ENCODE measurements around the gene SH3RF2. TPM values are rescaled to one million over a fixed set of nuclear protein-coding genes. Genes with fewer than 3 reads are reported as not detected.

The SH3RF2 gene
- polyA plus RNA-seq, 1 experiment: 0.45 TPM

DNA sequence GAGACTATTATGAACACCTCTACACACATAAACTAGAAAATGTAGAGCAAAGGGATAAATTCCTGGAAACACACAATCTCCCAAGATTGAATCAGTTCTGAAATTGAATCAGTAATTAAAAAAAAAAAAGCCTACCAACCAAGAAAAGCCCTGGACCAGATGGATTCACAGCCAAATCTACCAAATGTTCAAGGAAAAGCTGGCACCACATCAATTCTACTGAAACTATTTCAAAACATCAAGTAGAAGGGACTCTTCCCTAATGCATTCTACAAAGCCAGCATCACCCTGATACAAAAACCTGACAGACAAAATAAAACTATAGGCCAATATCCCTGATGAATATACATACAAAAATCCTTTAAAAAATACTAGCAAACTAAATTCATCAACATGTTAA, 38.2 kb upstream of the SH3RF2 start:
- H3K36me3 ChIP-seq (ENCODE audit: control insufficient read depth, insufficient read depth, low read length): no peaks in the 10 kb centered on the region
- no peak for DNase-seq (ENCODE audit: low read depth)
- no peak overlapping the region for H3K4me3 ChIP-seq (ENCODE audit: low read depth, low read length)
- ChIA-PET POLR2A (no interaction called here), CTCF (no interaction called here)
- TF ChIP-seq, protein P1, sequence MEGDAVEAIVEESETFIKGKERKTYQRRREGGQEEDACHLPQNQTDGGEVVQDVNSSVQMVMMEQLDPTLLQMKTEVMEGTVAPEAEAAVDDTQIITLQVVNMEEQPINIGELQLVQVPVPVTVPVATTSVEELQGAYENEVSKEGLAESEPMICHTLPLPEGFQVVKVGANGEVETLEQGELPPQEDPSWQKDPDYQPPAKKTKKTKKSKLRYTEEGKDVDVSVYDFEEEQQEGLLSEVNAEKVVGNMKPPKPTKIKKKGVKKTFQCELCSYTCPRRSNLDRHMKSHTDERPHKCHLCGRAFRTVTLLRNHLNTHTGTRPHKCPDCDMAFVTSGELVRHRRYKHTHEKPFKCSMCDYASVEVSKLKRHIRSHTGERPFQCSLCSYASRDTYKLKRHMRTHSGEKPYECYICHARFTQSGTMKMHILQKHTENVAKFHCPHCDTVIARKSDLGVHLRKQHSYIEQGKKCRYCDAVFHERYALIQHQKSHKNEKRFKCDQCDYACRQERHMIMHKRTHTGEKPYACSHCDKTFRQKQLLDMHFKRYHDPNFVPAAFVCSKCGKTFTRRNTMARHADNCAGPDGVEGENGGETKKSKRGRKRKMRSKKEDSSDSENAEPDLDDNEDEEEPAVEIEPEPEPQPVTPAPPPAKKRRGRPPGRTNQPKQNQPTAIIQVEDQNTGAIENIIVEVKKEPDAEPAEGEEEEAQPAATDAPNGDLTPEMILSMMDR (IDR thresholded peaks at IDR 0.05; ENCODE audit: insufficient read depth, low read depth, low read length): no peak
- H3K27me3 ChIP-seq (ENCODE audit: control insufficient read depth, insufficient read depth, low read length): 0 out of 2 replicates have a peak, but pooled peaks cover 1% of the 10 kb centered on the region

DNA sequence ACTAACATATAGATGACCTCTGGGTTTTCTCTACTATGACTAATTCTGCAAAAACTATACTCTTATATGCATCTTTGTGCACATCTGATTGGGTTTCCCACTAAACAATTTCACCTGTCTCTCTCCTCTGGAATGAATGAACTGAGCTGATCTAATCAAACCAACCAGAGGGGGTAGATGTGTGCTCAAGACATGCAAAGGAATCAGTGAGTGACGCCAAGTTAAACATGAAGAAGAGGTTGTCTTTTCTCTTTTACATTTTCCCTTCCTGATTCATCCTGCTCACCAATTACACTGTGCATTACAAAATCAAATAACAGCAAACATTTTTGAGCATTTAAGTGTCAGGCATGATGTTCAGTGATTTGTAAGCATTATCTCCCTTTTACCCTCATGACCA, 34.0 kb upstream of the SH3RF2 start:
- Histone ChIP-seq H3K36me3 (ENCODE audit: control insufficient read depth, insufficient read depth, low read length) (no peaks in the 10 kb centered on the region), H3K27me3 (ENCODE audit: control insufficient read depth, insufficient read depth, low read length) (0 out of 2 replicates have a peak, but pooled peaks cover 1% of the 10 kb centered on the region), H3K4me3 (ENCODE audit: low read depth, low read length) (no peak overlapping the region)
- CTCF ChIA-PET: interaction anchor here (0.5 kb wide), 1 partner anchor 639 kb away, joined by 3 read pairs; no protein-coding TSS in a partner anchor
- TF ChIP-seq, protein P1 (IDR thresholded peaks at IDR 0.05; ENCODE audit: insufficient read depth, low read depth, low read length): no peak
- DNase-seq (ENCODE audit: low read depth): no peak
- POLR2A ChIA-PET: no interaction called here

DNA sequence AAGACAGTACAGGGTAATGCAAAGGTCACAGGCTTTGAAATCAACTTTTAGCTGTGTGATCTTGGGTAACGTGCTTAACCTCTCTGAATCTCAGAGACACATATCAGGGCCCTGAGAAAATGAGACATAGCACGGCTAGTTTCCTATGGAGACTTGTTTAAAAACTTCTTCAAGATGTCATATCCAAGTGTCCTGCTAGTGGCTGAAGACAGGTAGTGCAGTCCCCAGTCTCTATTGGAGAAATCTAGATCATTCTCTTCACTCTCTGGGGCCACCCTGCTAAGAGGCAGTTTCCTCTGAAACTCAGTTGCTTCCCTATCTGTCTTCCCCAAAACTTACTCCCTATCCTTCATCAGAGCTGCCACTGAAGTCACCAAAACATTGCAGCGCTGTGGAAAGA, 33.3 kb upstream of the SH3RF2 start:
- no peak for DNase-seq (ENCODE audit: low read depth)
- Histone ChIP-seq H3K4me3 (ENCODE audit: low read depth, low read length) (no peak overlapping the region), H3K27me3 (ENCODE audit: control insufficient read depth, insufficient read depth, low read length) (peaks cover 3% of the 10 kb centered on the region; the same call in 1 of the 2 replicates), H3K36me3 (ENCODE audit: control insufficient read depth, insufficient read depth, low read length) (no peaks in the 10 kb centered on the region)
- CTCF ChIA-PET: interaction anchor here (0.9 kb wide), 1 partner anchor 123 kb away, joined by 3 read pairs; no protein-coding TSS in a partner anchor
- POLR2A ChIA-PET: no interaction called here
- TF ChIP-seq, protein P1 (IDR thresholded peaks at IDR 0.05; ENCODE audit: insufficient read depth, low read depth, low read length): peak; percentile 27; the same call in 1 of the 2 replicates

DNA sequence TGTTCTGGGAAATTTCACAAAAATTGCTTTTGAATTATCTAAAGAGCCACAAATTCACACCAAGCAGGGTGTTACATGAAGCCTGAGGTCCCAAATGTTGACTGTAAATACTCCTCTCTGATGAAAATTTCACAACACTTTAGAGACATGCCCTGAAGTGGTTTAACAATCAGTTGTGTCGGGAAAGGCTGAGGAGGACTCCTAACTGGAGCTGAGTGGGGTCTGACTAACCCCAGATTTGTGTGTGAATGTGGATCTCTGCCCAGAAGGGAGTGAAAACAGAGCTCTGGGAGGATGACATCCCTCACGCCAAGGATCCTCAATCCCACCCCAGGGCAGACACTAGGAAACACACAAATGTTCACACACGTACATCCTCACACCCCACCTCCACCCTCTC, 32.5 kb upstream of the SH3RF2 start:
- Histone ChIP-seq H3K27me3 (ENCODE audit: control insufficient read depth, insufficient read depth, low read length) (peaks cover 5% of the 10 kb centered on the region; the same call in 1 of the 2 replicates), H3K36me3 (ENCODE audit: control insufficient read depth, insufficient read depth, low read length) (no peaks in the 10 kb centered on the region), H3K4me3 (ENCODE audit: low read depth, low read length) (no peak overlapping the region)
- CTCF ChIA-PET: interaction anchor here (0.9 kb wide), 1 partner anchor 122 kb away, joined by 3 read pairs; no protein-coding TSS in a partner anchor
- DNase-seq (ENCODE audit: low read depth): no peak
- POLR2A ChIA-PET: no interaction called here
- TF ChIP-seq, protein P1 (IDR thresholded peaks at IDR 0.05; ENCODE audit: insufficient read depth, low read depth, low read length): no peak

- ChIA-PET CTCF (no interaction called here), POLR2A (no interaction called here)
- TF ChIP-seq, protein P1 (IDR thresholded peaks at IDR 0.05; ENCODE audit: insufficient read depth, low read depth, low read length): no peak
- no peak overlapping the region for H3K4me3 ChIP-seq (ENCODE audit: low read depth, low read length)
- no peak for DNase-seq (ENCODE audit: low read depth)
- H3K36me3 ChIP-seq (ENCODE audit: control insufficient read depth, insufficient read depth, low read length): no peaks in the 10 kb centered on the region
- peaks cover 5% of the 10 kb centered on the region; the same call in 1 of the 2 replicates for H3K27me3 ChIP-seq (ENCODE audit: control insufficient read depth, insufficient read depth, low read length)
Observed at GRCh38 chr5:145904743-145905142, 31.6 kb upstream of the SH3RF2 start.
